ENCODE data around the gene ATP1B1. TPM values are rescaled to one million over a fixed set of nuclear protein-coding genes. Genes with fewer than 3 reads are reported as not detected.
A peak's percentile ranks its signal among the peaks of the same experiment; 100 is the strongest.

ATP1B1 gene
- total RNA-seq, 2 donors from 2014 or later: 116 to 138 TPM

GRCh38 chr1:169111472-169111871 lies 5.0 kb downstream of the ATP1B1 start:
- Histone ChIP-seq H3K4me3 (no peak overlapping the region), H3K27ac (peak overlapping the region in 3 of 4 donors; percentile 69 to 94 (median 93)), H3K4me1 (peaks cover 76% of the 10 kb centered on the region), H3K27me3 (no peaks in the 10 kb centered on the region), H3K36me3 (replicated peaks in 1 of 2; ENCODE audit: insufficient read depth in 1 of 2, low read depth in 2 of 2) (no peaks in the 10 kb centered on the region), H3K9me3 (no peaks in the 10 kb centered on the region)
- intact Hi-C loops (cut with DNase I): no loop called here
- TF ChIP-seq POLR2A (IDR thresholded peaks at IDR 0.05): no peak
- no peak for TF ChIP-seq CTCF (IDR thresholded peaks at IDR 0.05)
- DNase-seq (no peak), ATAC-seq (no peak)
- whole genome bisulfite sequencing, 2 donors: 71 to 72% methylated on average over 6 of the region's 6 CpGs

DNA sequence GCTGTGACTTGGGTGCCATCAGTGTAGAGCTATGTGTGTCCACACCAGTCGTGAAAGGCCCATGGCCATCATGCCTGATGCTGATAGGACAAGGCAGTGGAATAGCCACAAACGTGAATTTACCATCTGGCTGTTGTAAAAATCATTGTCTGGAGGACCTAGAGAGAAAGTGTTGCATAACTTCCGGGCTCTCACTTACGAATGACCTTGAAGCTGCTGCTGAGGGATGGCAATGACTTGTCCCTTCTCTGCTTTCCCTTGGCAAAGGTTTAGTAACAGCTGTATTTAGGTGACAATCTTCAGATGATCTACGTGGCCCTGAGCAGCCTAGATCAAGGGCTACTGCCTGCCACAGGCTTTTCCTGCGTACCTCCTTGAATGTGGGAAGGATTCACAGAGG lies 5.8 kb downstream of the ATP1B1 start:
- no peak for TF ChIP-seq CTCF (IDR thresholded peaks at IDR 0.05)
- no peak for TF ChIP-seq POLR2A (IDR thresholded peaks at IDR 0.05)
- 9 to 17% methylated on average over 6 of the region's 6 CpGs for WGBS, 2 donors
- Histone ChIP-seq H3K27me3 (no peaks in the 10 kb centered on the region), H3K27ac (peak overlapping the region; percentile 50 to 94 (median 81)), H3K4me1 (peaks cover 84% of the 10 kb centered on the region), H3K36me3 (replicated peaks in 1 of 2; ENCODE audit: insufficient read depth in 1 of 2, low read depth in 2 of 2) (no peaks in the 10 kb centered on the region), H3K9me3 (no peaks in the 10 kb centered on the region), H3K4me3 (no peak overlapping the region)
- ATAC-seq: no peak
- peak in 2 of 4 donors; percentile 35 to 43 for DNase-seq
- intact Hi-C loops (cut with DNase I): no loop called here

DNA sequence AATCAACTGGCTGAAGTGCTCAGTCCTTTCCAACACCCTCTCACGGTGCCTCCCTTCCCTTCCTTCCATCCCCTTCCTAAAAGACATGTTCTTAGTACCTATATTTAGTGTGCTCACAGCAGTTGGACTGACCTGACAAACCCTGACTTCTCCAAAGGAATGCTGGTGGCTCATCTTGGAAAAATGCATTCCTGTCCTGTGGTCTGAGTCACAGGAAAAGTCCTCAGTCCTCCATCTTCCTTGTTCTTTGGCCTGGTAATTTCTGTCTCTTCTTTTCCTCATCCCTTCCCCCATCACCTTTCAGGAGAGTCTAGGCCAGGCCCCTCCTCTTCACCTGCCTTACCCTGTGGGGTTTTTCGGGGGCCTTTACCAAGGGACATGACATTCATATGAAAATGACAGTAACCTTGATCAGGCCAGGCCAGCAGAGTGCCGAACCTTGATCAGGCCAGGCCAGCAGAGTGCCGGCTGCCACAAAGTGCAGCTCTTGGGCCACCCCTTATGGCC lies 7.2 kb downstream of the ATP1B1 start:
- peaks cover 87% of the 10 kb centered on the region for H3K4me1 ChIP-seq
- 53 to 64% methylated on average over 4 of the region's 4 CpGs for WGBS, 2 donors
- peak overlapping the region; percentile 35 to 94 (median 81) for H3K27ac ChIP-seq
- ATAC-seq (no peak), DNase-seq (no peak)
- H3K36me3 ChIP-seq (replicated peaks in 1 of 2; ENCODE audit: insufficient read depth in 1 of 2, low read depth in 2 of 2): no peaks in the 10 kb centered on the region
- TF ChIP-seq POLR2A (IDR thresholded peaks at IDR 0.05): no peak
- no peak for TF ChIP-seq CTCF (IDR thresholded peaks at IDR 0.05)
- H3K27me3 ChIP-seq: no peaks in the 10 kb centered on the region
- intact Hi-C loops (cut with DNase I): no loop called here
- no peak overlapping the region for H3K4me3 ChIP-seq
- no peaks in the 10 kb centered on the region for H3K9me3 ChIP-seq

GRCh38 chr1:169115891-169116585 lies 9.5 kb downstream of the ATP1B1 start:
- peaks cover 71% of the 10 kb centered on the region for H3K4me1 ChIP-seq
- no peaks in the 10 kb centered on the region for H3K9me3 ChIP-seq
- H3K27ac ChIP-seq: peak overlapping the region; percentile 3 to 94 (median 81)
- DNase-seq (peak; percentile 72 to 92 (median 82)), ATAC-seq (peak; percentile 82)
- H3K36me3 ChIP-seq (replicated peaks in 1 of 2; ENCODE audit: insufficient read depth in 1 of 2, low read depth in 2 of 2): no peaks in the 10 kb centered on the region
- H3K4me3 ChIP-seq: no peak overlapping the region
- no peak for TF ChIP-seq POLR2A (IDR thresholded peaks at IDR 0.05)
- no peaks in the 10 kb centered on the region for H3K27me3 ChIP-seq
- intact Hi-C loops (cut with DNase I): no loop called here
- WGBS, 2 donors: 41 to 45% methylated on average over 9 to 14 of the region's 14 CpGs

DNA sequence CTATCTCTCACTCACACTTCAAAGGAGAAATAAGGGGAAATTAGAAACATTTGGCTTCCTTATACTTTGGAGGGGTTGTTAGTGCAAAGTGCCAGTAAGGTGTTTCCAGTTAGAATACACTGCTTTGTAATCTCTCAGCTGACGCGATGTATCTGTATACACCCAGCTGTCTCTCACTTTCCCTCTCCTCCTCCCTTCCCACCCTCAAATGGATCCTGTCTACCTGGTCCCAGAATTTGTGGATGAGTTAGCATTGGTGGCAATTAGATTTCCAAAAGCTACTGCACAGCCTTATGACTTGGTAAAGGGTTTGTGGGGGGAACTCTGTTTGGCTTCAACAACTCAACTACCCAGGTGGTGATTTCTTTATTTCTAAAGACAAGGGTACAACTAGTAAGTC lies 10.5 kb downstream of the ATP1B1 start:
- Histone ChIP-seq H3K36me3 (replicated peaks in 1 of 2; ENCODE audit: insufficient read depth in 1 of 2, low read depth in 2 of 2) (no peaks in the 10 kb centered on the region), H3K9me3 (no peaks in the 10 kb centered on the region), H3K27me3 (no peaks in the 10 kb centered on the region), H3K27ac (peak overlapping the region in 3 of 4 donors; percentile 69 to 94 (median 93)), H3K4me1 (peaks cover 61% of the 10 kb centered on the region), H3K4me3 (no peak overlapping the region)
- TF ChIP-seq POLR2A (IDR thresholded peaks at IDR 0.05) (no peak), CTCF (IDR thresholded peaks at IDR 0.05) (no peak)
- ATAC-seq (no peak), DNase-seq (no peak)
- intact Hi-C loops (cut with DNase I): no loop called here
- WGBS, 2 donors: 78 to 84% methylated on average over 2 of the region's 2 CpGs

All from body of pancreas (tissue), 4 donors.